WTC11 (cell line): Measurements from ENCODE around the gene GAS2L3. TPM values are rescaled to one million over a fixed set of nuclear protein-coding genes. Genes with fewer than 3 reads are reported as not detected.

Experiments
- ATAC-seq: fragments of 200-7000 bp; cut with Tn5 transposase; 2 replicates; pipeline ENCODE4 v1.10.0; 2021; ENCODE audit warnings: mild to moderate bottlenecking, moderate library complexity
- CTCF ChIA-PET: fragments of 300-600 bp; sonication (Branson Sonifier 250); formaldehyde crosslinking; loops from one replicate; lab custom pipeline; 2021; ENCODE audit warnings: antibody characterized with exemption; lab: Charles Lee
- POLR2A ChIA-PET: fragments of 350-600 bp; sonication (Branson Sonifier 250); formaldehyde crosslinking; loops from one replicate; lab custom pipeline; 2021; ENCODE audit warnings: antibody characterized with exemption; lab: Charles Lee
- DNase-seq: peaks from one replicate; pipeline ENCODE4 v3.0.0; 2021; ENCODE audit warnings: low spot score
- H3K27ac Mint-ChIP-seq: 2 replicates; pipeline ENCODE4 v1.8.0; 2021; ENCODE audit warnings: mixed read lengths
- H3K27me3 Mint-ChIP-seq: 2 replicates; pipeline ENCODE4 v1.8.0; 2021; ENCODE audit warnings: low read depth, mild to moderate bottlenecking, moderate library complexity, mixed read lengths
- H3K36me3 Mint-ChIP-seq: 2 replicates; pipeline ENCODE4 v1.8.0; 2021; ENCODE audit warnings: mixed read lengths
- H3K4me1 Mint-ChIP-seq: 2 replicates; pipeline ENCODE4 v1.8.0; 2022; ENCODE audit warnings: mixed read lengths
- H3K4me3 Mint-ChIP-seq: 2 replicates; pipeline ENCODE4 v1.8.0; 2021; ENCODE audit warnings: mild to moderate bottlenecking, moderate library complexity, mixed read lengths
- H3K9me3 Mint-ChIP-seq: 2 replicates; pipeline ENCODE4 v1.8.0; 2021; ENCODE audit warnings: mixed read lengths
- ARID4B ChIP-seq: sonication (generic); formaldehyde crosslinking; IDR thresholded peaks from 2 replicates; pipeline ENCODE4 v1.8.0; 2023; ENCODE audit warnings: missing genetic modification reagents, mild to moderate bottlenecking, borderline replicate concordance
- ATF2 ChIP-seq: sonication (generic); formaldehyde crosslinking; IDR thresholded peaks from 2 replicates; pipeline ENCODE4 v1.8.1; 2022; ENCODE audit warnings: low read depth, missing genetic modification reagents, borderline replicate concordance
- ATF6 ChIP-seq: sonication (generic); formaldehyde crosslinking; IDR thresholded peaks from 2 replicates; pipeline ENCODE4 v1.8.1; 2023; ENCODE audit warnings: mild to moderate bottlenecking, missing genetic modification reagents
- CREB1 ChIP-seq: sonication (generic); formaldehyde crosslinking; IDR thresholded peaks from 2 replicates; pipeline ENCODE4 v1.8.0; 2023; ENCODE audit warnings: mild to moderate bottlenecking, missing genetic modification reagents
- CREM ChIP-seq: sonication (generic); formaldehyde crosslinking; IDR thresholded peaks from 2 replicates; pipeline ENCODE4 v1.8.1; 2022; ENCODE audit warnings: mild to moderate bottlenecking, missing genetic modification reagents, moderate library complexity
- ELF4 ChIP-seq: sonication (generic); formaldehyde crosslinking; IDR thresholded peaks from 2 replicates; pipeline ENCODE4 v1.8.1; 2022; ENCODE audit warnings: low read depth, mild to moderate bottlenecking, moderate library complexity, missing genetic modification reagents
- EMX1 ChIP-seq: fragments of 250-450 bp; sonication (Bioruptor Pico); IDR thresholded peaks from 2 replicates; pipeline ENCODE4 v1.8.0; 2021; ENCODE audit warnings: mild to moderate bottlenecking
- FOXK1 ChIP-seq: sonication (generic); formaldehyde crosslinking; IDR thresholded peaks from 2 replicates; pipeline ENCODE4 v1.8.0; 2022; ENCODE audit warnings: mild to moderate bottlenecking, moderate library complexity, missing genetic modification reagents
- FOXP4 ChIP-seq: sonication (generic); formaldehyde crosslinking; IDR thresholded peaks from 2 replicates; pipeline ENCODE4 v1.8.0; 2022; ENCODE audit warnings: mild to moderate bottlenecking, missing genetic modification reagents
- JAZF1 ChIP-seq: fragments of 250-450 bp; sonication (Bioruptor Pico); IDR thresholded peaks from 2 replicates; pipeline ENCODE4 v1.9.0; 2021; ENCODE audit warnings: moderate library complexity, mild to moderate bottlenecking, inconsistent platforms
- NFE2L1 ChIP-seq: sonication (generic); formaldehyde crosslinking; IDR thresholded peaks from 2 replicates; pipeline ENCODE4 v1.8.1; 2023; ENCODE audit warnings: missing genetic modification reagents
- NFYB ChIP-seq: sonication (generic); formaldehyde crosslinking; conservative IDR thresholded peaks from 2 replicates; pipeline ENCODE4 v1.8.0; 2022; ENCODE audit warnings: low read depth, missing genetic modification reagents
- NR2C2 ChIP-seq: sonication (generic); formaldehyde crosslinking; IDR thresholded peaks from 2 replicates; pipeline ENCODE4 v1.8.0; 2022; ENCODE audit warnings: mild to moderate bottlenecking, missing genetic modification reagents
- RORB ChIP-seq: fragments of 250-450 bp; sonication (Bioruptor Pico); IDR thresholded peaks from 2 replicates; pipeline ENCODE4 v1.9.0; 2021; ENCODE audit warnings: mild to moderate bottlenecking
- STAT6 ChIP-seq: sonication (generic); formaldehyde crosslinking; conservative IDR thresholded peaks from 2 replicates; pipeline ENCODE4 v1.8.1; 2023; ENCODE audit warnings: mild to moderate bottlenecking, low read depth, missing genetic modification reagents, moderate library complexity
- TCF7 ChIP-seq: sonication (generic); formaldehyde crosslinking; IDR thresholded peaks from 2 replicates; pipeline ENCODE4 v1.8.0; 2022; ENCODE audit warnings: mild to moderate bottlenecking, low read depth, missing genetic modification reagents, moderate library complexity
- ZMAT4 ChIP-seq: fragments of 250-450 bp; sonication (Bioruptor Pico); IDR thresholded peaks from 2 replicates; pipeline ENCODE4 v1.9.0; 2021; ENCODE audit warnings: mild to moderate bottlenecking
- ZNF263 ChIP-seq: sonication (generic); formaldehyde crosslinking; IDR thresholded peaks from 2 replicates; pipeline ENCODE4 v1.8.1; 2022; ENCODE audit warnings: low read depth, mild to moderate bottlenecking, moderate library complexity, missing genetic modification reagents
- ZNF416 ChIP-seq: fragments of 250-450 bp; sonication (Bioruptor Pico); IDR thresholded peaks from 2 replicates; pipeline ENCODE4 v1.9.0; 2021; ENCODE audit warnings: mild to moderate bottlenecking, inconsistent platforms
- total RNA-seq: library from RNA; stranded (reverse); gene quantifications from 3 replicates; pipeline ENCODE4 v1.2.3, GENCODE V29; 2021

The GAS2L3 gene
- total RNA-seq, 1 experiment from 2014 or later: 14.8 TPM

GRCh38 chr12:100591979-100592378, 18.5 kb downstream of the GAS2L3 start:
- POLR2A ChIA-PET: interaction anchor here (0.6 kb wide), 1 partner anchor 48 kb away, joined by 6 read pairs; no protein-coding TSS in a partner anchor
- CTCF ChIA-PET: no interaction called here
- TF ChIP-seq NFYB (CRISPR knock-in tag): no peak
- no peak for TF ChIP-seq NFE2L1 (CRISPR knock-in tag)
- no peak for TF ChIP-seq STAT6 (CRISPR knock-in tag)
- no peak for TF ChIP-seq EMX1
- TF ChIP-seq ZNF416 (CRISPR knock-in tag): no peak
- TF ChIP-seq ELF4: no peak
- TF ChIP-seq CREM (CRISPR knock-in tag): no peak
- no peak for TF ChIP-seq ATF6
- no peak for TF ChIP-seq NR2C2
- no peak for TF ChIP-seq JAZF1 (CRISPR knock-in tag)
- no peak for TF ChIP-seq ATF2 (CRISPR knock-in tag)
- no peak for TF ChIP-seq ZNF263
- TF ChIP-seq FOXK1: no peak
- TF ChIP-seq FOXP4 (CRISPR knock-in tag): no peak
- TF ChIP-seq TCF7 (CRISPR knock-in tag): no peak
- no peak for TF ChIP-seq ZMAT4
- peaks cover 3% of the 10 kb centered on the region for H3K27me3 Mint-ChIP-seq
- peaks cover 21% of the 10 kb centered on the region for H3K36me3 Mint-ChIP-seq
- no peak overlapping the region for H3K27ac Mint-ChIP-seq
- H3K9me3 Mint-ChIP-seq: peaks cover 36% of the 10 kb centered on the region
- peaks cover 4% of the 10 kb centered on the region for H3K4me1 Mint-ChIP-seq
- DNase-seq (no peak), ATAC-seq (no peak)
- H3K4me3 Mint-ChIP-seq: no peak overlapping the region

GRCh38 chr12:100593490-100593889, 20.0 kb downstream of the GAS2L3 start:
- CTCF ChIA-PET: interaction anchor here (2.2 kb wide), 1 partner anchor 189 kb away, joined by 8 read pairs; no protein-coding TSS in a partner anchor
- no peaks in the 10 kb centered on the region; the same call in 1 of the 2 replicates for H3K27me3 Mint-ChIP-seq
- no peak overlapping the region; the same call in 1 of the 2 replicates for H3K27ac Mint-ChIP-seq
- peaks cover 8% of the 10 kb centered on the region for H3K36me3 Mint-ChIP-seq
- ATAC-seq: no peak
- POLR2A ChIA-PET: interaction anchor here (0.6 kb wide), 1 partner anchor 356 kb away, joined by 4 read pairs; no protein-coding TSS in a partner anchor
- TF ChIP-seq RORB: no peak
- no peak for TF ChIP-seq FOXP4 (CRISPR knock-in tag)
- TF ChIP-seq ARID4B (CRISPR knock-in tag): no peak
- no peak for TF ChIP-seq CREB1
- no peak overlapping the region for H3K4me3 Mint-ChIP-seq
- H3K9me3 Mint-ChIP-seq: peaks cover 23% of the 10 kb centered on the region
- DNase-seq: no peak
- H3K4me1 Mint-ChIP-seq: 0 out of 2 replicates have a peak, but pooled peaks cover 2% of the 10 kb centered on the region
